ENCODE measurements around the gene ATAD1.
A peak's percentile ranks its signal among the peaks of the same experiment; 100 is the strongest.
"Not testable (repeated sequence)": the region's sequence is repeated elsewhere in the genome, so short reads cannot be mapped to it uniquely, and the experiment has no call there.

Gene ATAD1, protein sequence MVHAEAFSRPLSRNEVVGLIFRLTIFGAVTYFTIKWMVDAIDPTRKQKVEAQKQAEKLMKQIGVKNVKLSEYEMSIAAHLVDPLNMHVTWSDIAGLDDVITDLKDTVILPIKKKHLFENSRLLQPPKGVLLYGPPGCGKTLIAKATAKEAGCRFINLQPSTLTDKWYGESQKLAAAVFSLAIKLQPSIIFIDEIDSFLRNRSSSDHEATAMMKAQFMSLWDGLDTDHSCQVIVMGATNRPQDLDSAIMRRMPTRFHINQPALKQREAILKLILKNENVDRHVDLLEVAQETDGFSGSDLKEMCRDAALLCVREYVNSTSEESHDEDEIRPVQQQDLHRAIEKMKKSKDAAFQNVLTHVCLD

GRCh38 chr10:87817609-87818504 is at the start of gene ATAD1:
ATAD1 (minus strand) TSS chr10:87818226; CDS start chr10:87814599, 3,627 bp downstream.
- DNase-seq, result peak; percentile 28

DNA sequence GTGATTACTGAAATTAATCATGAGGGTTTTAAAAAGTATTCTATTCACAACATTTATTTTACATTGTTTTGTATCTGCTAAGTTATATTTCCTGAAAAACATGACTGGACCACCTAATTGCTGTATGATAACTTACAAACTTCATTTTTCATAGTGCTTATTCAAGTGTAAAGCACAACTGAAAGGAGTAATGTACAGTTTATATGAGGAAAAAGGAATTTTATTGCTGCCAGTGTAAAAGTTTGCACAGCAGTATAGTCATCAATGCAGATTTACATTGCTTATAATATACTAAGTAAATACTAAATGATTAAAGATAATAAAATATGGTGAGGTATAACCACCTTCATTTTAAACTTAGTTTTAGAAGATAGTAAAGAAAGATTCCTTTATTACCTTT is 49.4 kb upstream of the ATAD1 start:
- no peak for DNase-seq

GRCh38 chr10:87866412-87866974 is 48.5 kb upstream of the ATAD1 start:
- no peak for DNase-seq

DNA sequence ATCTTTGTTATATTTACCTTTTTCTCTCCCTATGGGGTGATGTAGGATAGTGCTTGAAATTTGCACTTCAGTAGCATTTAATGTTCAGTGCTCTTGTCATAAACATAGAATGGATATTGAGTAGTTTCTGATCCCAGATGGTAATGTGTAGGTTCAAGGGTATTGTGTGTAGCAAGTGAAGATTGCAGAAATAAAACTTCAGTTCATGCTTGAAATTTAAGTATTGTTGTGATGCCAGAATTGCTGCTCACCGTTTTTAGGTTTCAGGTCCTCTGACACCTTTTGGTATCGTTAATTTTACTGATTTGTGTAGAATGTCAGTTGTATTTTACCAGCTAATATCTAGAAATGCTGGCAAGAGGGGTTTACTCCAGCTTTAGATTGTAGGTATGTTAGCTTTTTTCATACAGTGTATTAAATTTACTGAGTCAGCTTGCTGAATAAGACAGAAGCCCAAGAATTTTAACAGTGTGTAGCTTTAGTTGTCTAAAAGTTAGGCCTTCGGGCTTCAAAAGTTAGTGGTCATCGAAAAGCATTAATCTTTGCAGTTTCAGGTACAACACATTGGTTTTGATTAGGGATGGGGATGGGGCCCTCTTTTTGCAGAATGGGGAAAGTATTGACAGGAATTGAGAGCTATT is 47.3 kb upstream of the ATAD1 start:
- no peak for DNase-seq

GRCh38 chr10:87864496-87865059 is 46.6 kb upstream of the ATAD1 start:
- no peak for DNase-seq

DNA sequence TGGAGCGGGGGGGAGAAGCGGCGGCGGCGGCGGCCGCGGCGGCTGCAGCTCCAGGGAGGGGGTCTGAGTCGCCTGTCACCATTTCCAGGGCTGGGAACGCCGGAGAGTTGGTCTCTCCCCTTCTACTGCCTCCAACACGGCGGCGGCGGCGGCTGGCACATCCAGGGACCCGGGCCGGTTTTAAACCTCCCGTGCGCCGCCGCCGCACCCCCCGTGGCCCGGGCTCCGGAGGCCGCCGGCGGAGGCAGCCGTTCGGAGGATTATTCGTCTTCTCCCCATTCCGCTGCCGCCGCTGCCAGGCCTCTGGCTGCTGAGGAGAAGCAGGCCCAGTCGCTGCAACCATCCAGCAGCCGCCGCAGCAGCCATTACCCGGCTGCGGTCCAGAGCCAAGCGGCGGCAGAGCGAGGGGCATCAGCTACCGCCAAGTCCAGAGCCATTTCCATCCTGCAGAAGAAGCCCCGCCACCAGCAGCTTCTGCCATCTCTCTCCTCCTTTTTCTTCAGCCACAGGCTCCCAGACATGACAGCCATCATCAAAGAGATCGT is 46.0 kb upstream of the ATAD1 start:
- not testable (repeated sequence) for DNase-seq

DNA sequence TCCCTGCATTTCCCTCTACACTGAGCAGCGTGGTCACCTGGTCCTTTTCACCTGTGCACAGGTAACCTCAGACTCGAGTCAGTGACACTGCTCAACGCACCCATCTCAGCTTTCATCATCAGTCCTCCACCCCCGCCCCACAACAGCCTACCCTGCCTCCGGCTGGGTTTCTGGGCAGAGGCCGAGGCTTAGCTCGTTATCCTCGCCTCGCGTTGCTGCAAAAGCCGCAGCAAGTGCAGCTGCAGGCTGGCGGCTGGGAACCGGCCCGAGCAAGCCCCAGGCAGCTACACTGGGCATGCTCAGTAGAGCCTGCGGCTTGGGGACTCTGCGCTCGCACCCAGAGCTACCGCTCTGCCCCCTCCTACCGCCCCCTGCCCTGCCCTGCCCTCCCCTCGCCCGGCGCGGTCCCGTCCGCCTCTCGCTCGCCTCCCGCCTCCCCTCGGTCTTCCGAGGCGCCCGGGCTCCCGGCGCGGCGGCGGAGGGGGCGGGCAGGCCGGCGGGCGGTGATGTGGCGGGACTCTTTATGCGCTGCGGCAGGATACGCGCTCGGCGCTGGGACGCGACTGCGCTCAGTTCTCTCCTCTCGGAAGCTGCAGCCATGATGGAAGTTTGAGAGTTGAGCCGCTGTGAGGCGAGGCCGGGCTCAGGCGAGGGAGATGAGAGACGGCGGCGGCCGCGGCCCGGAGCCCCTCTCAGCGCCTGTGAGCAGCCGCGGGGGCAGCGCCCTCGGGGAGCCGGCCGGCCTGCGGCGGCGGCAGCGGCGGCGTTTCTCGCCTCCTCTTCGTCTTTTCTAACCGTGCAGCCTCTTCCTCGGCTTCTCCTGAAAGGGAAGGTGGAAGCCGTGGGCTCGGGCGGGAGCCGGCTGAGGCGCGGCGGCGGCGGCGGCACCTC is 45.3 kb upstream of the ATAD1 start, which contains the start of the genes KLLN and PTEN:
TSS of gene KLLN (minus strand) at position 481 of the 891 bp plus-strand sequence. CDS start 1,046 bp downstream, outside the sequence.
TSS of gene PTEN (plus strand) at position 573 of the 891 bp plus-strand sequence. CDS start 845 bp downstream, outside the sequence.
- DNase-seq, result no peak

GRCh38 chr10:87862679-87863052 is 44.6 kb upstream of the ATAD1 start:
- peak; percentile 10 for DNase-seq

- DNase-seq, result no peak
These were observed 44.1 kb upstream of the ATAD1 start for GRCh38 chr10:87861953-87862678.

DNA sequence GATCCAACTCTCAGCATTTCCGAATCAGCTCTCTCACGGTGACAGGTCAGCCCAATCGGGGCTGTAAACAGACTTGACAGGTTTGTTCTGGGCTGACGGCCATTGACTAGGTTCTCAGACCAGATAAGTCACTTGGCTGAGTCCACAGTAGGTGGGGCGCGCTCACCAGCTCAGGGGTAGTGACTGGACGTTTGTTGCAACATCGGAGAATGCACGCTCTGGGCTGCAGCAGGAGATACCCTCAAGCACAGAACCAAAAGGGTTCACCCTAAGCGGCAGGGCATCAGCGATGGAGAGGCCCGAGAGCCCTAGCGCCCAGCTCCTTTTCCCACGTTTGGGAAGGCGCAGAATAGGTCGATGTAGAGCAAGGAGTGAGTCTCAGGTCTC is 43.5 kb upstream of the ATAD1 start:
- DNase-seq, result no peak

DNA sequence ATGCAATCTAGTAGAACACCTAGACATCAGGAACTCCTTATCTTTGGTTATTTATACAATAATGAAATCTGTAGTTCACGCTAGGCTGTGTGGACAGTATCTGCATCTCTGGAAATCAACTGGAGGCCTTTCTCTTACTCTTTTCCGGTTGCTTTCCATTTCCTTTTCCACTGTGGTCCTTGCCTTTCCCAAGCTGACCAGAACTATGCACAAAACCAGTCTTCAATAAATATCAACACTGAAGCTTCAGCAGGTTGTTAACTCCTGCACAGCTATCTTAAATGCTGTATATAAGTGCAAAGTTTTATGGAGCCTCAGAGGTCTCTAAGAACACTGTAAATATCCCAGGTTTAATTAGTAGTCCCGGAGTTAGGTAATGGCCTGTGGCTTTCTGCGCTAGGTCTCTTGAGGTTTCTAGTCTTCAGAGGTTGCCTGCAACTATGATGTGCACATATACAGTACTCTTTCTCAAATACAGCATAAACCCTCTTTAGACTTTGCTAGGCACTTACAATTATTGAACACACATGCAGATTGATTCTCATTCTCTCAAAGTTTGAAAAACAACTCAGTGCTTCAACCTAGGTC is 42.9 kb upstream of the ATAD1 start:
- no peak for DNase-seq

DNA sequence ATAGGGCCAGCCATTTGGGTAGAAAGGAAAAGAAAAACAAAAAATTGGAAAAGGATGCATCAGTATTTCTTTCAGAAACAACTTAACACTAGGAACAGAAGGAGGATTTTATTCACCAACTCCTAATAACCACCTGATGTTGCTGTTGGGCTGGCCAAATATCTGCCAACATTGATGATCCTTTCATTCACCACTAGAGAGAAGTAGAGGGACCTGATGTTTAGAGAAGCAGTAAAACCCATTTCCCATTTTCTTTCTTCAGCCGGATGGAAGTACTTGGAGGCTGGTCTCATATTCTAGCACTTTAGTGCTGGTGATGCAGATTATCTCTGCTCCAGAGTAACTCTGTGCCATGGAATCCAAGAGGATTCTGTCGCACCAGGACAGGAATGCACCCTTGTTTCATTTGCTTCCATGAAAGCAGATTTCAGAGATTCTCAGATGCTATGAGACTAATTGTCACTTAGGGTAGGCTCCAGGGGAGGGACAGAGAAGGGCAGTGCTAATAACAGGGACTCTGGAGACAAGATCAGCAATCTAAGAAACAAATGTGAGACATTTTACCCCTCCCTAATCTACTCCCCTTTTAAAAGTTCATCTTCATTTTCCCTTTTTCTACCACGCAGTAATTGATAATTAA is 42.2 kb upstream of the ATAD1 start:
- no peak for DNase-seq

GRCh38 chr10:87855665-87856064 is 37.6 kb upstream of the ATAD1 start:
- not testable (repeated sequence) for DNase-seq

DNA sequence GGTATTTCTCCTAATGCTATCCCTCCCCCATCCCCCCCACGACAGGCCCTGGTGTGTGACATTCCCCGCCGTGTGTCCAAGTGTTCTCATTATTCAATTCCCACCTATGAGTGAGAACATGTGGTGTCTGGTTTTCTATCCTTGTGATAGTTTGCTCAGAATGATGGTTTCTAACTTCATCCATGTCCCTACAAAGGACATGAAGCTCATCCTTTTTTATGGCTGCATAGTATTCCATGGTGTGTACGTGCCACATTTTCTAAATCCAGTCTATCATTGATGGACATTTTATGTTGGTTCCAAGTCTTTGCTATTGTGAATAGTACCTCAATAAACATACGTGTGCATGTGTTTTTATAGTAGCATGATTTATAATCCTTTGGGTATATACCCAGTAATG is 37.2 kb upstream of the ATAD1 start:
- DNase-seq, result not testable (repeated sequence)

DNA sequence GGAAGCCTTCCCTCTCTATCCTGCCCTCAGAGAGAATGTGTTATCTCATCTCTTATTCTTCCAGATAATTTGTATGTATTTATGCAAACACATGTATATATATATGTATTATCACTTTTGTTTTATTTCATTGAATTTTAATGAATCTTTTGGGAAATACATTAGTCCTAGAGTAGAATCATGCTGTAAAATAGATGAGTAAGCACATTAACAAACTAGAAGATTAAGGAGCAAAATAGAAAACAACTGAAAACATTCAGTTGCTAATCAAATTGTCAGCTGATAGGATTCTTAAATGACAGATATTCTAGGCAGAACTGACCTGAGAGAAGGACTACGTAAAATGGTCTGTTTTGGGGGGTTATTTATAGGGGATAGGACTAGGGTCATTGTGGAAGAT is 34.1 kb upstream of the ATAD1 start:
- DNase-seq, result no peak

DNA sequence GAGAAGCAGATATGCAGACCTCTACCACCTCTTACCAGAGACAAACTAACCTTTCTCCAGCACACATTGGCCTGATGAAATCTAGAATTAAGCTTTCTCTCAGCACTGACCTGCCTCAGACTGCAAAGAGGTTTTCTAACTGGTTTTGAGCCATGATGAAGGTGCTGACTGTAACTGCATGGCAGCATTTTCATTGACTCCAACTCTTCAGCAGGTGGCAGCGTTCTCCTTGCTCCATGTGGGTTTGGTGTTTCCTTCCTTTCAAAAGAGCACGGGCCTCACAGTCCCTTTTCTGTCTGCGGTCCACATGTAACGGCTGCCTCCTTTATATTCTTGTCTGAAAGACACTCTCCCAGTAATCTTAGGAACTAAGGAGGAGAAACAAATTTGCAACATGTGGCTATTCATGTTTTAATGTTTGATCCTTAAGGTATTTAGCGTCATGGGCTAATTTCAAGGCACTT is 32.7 kb upstream of the ATAD1 start:
- DNase-seq, result no peak

DNA sequence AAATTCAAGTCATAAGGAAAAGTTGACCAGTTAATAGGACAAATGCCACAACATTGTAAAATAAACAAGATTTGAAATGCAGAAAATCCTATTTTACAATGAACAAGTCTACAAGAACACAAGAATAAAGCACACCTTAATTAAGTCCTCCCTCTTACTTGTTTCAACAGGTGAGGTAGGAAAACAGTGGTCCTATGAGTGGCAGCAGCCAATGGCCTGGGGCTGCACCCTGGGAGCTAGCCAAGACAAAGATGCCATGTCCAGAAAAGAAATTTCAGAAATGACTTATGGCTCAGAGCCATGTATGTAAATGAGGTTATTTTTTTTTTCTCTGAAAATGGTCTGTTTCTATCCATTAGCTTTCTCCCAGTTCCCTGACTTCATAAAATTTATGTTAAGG is 31.0 kb upstream of the ATAD1 start:
- DNase-seq, result no peak

- no peak for DNase-seq
These were observed 29.5 kb upstream of the ATAD1 start for GRCh38 chr10:87847550-87847949.

DNA sequence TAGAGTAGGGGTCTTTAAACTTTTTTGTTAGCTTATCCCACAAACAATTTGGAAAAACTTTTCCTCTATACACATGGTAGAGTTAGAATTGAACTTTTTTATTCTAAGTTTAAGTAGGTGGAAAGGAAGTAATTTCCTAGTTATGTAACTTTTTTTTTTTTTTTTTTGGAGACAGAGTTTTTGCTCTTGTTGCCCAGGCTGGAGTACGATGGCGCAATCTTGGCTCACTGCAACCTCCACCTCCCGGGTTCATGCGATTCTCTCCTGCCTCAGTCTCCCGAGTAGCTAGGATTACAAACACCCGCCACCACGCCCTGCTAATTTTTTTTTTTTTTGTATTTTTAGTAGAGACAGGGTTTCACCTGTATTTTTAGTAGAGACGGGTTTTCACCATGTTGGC is 28.7 kb upstream of the ATAD1 start:
- not testable (repeated sequence) for DNase-seq

Measured in NCI-H1417 treated with DMSO at 0.1 percent for 48 hours (cell line).